Sigmoid colon (tissue), 4 donors: ENCODE results near the gene NELL2.

Experiments
- CTCF ChIP-seq, 4 experiments: fragments of 450-650 bp in 3 of 4; fragments of 200-600 bp in 1 of 4; IDR thresholded peaks; one replicate each; pipeline ENCODE4 v1.5.1; 2016 to 2019; ENCODE audit warnings: antibody characterized with exemption in 4 of 4, mild to moderate bottlenecking in 3 of 4, moderate library complexity in 2 of 4
- POLR2AphosphoS5 ChIP-seq, 4 donors: sonication (generic); formaldehyde crosslinking; IDR thresholded peaks; one replicate each; pipeline ENCODE4 v1.6.1; 2017; ENCODE audit warnings: antibody characterized with exemption in 4 of 4

- TF ChIP-seq CTCF (IDR thresholded peaks at IDR 0.05) (no peak), POLR2AphosphoS5 (IDR thresholded peaks at IDR 0.05) (no peak)
Observed at GRCh38 chr12:44720265-44720664, 155.8 kb downstream of the NELL2 start.
